A204.1 (cell line): ENCODE results near the gene TP53RK.

Source experiments
- FAIRE-seq: peaks from 2 replicates; lab custom pipeline; 2012; peaks lifted over from hg19 to GRCh38; lab: Jason Lieb, UNC

Gene TP53RK

DNA sequence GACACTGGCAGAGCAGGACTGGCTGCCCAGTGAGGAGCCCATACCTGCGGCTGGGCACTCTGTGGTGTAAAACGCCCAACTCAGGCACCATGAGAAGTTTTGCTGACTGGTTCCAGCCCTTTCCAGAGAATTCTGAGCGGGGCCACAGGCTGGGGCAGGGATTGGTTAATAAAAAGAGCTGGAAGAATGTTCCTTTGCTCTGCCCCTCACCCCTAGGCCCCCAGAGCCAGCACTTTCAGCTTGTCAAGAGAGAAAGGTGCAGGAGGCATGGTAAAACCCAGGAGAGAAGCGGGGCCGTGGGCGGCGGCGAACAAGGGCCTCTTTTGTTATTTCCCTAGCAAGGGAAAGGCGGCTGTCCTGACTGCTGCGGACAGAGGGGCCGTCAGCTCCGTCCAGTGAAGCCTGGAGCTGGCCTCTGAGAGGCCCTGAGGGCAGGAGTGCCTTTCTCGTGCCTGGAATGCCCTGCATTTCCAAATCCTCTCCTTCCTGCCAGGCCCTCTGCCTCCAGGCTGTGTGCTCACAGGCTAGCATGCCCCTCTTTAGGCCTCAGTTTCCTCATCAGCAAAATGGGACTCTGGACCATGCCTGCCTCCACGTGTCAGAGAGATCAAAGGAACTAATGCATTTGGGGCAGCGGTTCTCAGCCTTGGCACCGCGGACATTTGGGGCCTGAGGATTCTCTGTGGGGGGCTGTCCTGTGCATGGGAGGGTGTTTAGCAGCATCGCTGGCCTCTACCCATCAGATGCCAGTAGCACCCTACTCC, 50.9 kb downstream of the TP53RK start:
- FAIRE-seq: no peak

- no peak for FAIRE-seq
Observed at GRCh38 chr20:46637427-46638133, 51.7 kb downstream of the TP53RK start.

DNA sequence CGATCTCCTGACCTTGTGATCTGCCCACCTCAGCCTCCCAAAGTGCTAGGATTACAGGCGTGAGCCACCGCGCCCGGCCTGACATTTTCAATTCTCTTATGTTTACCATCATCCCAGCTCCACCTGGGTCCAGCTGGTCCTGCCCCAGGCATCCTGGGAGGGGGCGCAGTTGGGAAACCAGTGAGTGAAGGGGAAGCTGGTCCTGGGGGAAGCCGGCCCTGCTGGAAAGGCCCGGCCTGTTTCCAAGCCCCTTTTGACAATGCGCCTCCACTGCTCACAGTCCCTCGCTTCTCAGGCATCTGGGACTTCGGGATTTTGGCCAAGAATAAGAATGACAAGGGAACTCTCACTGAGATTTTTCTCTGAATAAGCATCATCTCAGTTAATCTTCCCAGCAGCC, 52.2 kb downstream of the TP53RK start:
- FAIRE-seq: no peak

- no peak for FAIRE-seq
Observed at GRCh38 chr20:46636514-46636913, 52.7 kb downstream of the TP53RK start.

DNA sequence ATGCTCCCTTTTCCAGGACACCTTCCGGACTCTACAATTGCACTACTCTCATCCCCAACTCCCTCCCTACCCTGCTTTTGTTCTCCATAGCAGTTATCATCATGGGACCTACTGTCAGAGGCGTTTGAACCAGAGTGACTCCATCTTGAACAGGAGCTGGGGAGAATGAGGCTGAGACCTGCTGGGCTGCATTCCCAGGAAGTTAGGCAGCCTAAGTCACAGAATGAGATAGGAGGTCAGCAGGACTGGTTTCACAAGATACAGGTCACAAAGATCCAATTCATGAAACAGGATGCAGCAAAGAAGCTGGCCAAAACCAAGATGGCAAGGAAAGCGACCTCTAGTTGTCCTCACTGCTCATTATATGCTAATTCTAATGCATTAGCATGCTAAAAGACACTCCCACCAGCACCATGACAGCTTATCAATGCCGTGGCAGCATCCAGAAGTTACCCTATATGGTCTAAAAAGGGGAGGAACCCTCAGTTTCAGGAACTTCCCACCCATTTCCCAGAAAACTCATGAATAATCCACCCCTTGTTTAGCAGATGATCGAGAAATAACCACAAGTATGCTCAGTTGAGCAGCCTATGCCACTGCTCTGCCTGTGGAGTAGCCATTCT, 53.6 kb downstream of the TP53RK start:
- no peak for FAIRE-seq

DNA sequence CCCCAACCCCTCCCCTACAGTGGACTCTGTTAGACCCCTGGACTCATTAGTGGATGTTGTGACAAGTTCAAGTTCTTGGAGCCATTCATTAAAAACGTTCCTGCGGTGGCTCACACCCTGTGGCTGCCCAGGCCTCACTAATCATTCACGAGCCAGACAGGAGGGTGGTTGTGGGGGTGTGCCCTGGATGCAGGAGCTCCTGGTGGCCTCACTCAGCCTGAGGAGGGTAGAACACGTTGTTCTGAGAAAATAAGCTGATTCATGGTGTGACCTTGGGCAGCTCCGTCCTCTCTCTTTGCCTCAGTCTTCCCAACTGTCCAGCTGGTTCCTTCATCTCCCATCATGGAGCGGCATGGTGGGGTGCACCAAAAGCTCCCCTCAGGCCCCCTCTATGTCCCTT, 54.7 kb downstream of the TP53RK start:
- FAIRE-seq: no peak
